Tibial nerve (tissue), 4 donors: ENCODE results near the gene CXCR2. TPM values are rescaled to one million over a fixed set of nuclear protein-coding genes. Genes with fewer than 3 reads are reported as not detected.

Source experiments
- DNase-seq, 2 donors: peaks; one replicate each; pipeline ENCODE4 v3.0.0-alpha.2; 2019; ENCODE audit warnings: low spot score in 2 of 2
- H3K27ac ChIP-seq, 4 donors: fragments of 200-600 bp; sonication (generic) in 3 of 4; one replicate each; pipeline ENCODE4 v1.5.1; 2017 to 2019; ENCODE audit warnings: mild to moderate bottlenecking in 1 of 4
- H3K27me3 ChIP-seq, 2 donors: fragments of 200-600 bp; sonication (generic) in 1 of 2; one replicate each; pipeline versions ENCODE4 v1.5.1 to v1.6.0; 2017 to 2019
- H3K36me3 ChIP-seq, 3 donors: fragments of 200-600 bp; sonication (generic); one replicate each; pipeline ENCODE4 v1.5.1; 2018 to 2019
- H3K4me1 ChIP-seq, 4 donors: fragments of 200-600 bp; sonication (generic) in 3 of 4; one replicate each; pipeline ENCODE4 v1.5.1; 2017 to 2019
- H3K4me3 ChIP-seq, 4 donors: fragments of 200-600 bp; sonication (generic) in 3 of 4; one replicate each; pipeline ENCODE4 v1.5.1; 2017 to 2019; ENCODE audit warnings: mild to moderate bottlenecking in 1 of 4, moderate library complexity in 1 of 4
- H3K9me3 ChIP-seq, 4 donors: fragments of 200-600 bp; sonication (generic) in 3 of 4; one replicate each; pipeline ENCODE4 v1.5.1; 2017 to 2019
- CTCF ChIP-seq, 5 experiments: fragments of 200-600 bp in 3 of 5; fragments of 450-650 bp in 2 of 5; sonication (generic) in 3 of 5; IDR thresholded peaks; one replicate each; pipeline ENCODE4 v1.5.1; 2016 to 2019; ENCODE audit warnings: antibody characterized with exemption in 5 of 5, mild to moderate bottlenecking in 3 of 5, moderate library complexity in 2 of 5
- EP300 ChIP-seq, 2 donors: sonication (generic); formaldehyde crosslinking; IDR thresholded peaks; one replicate each; pipeline ENCODE4 v1.6.1; 2017; ENCODE audit warnings: antibody characterized with exemption in 2 of 2, mild to moderate bottlenecking in 1 of 2
- POLR2A ChIP-seq, 2 donors: fragments of 450-650 bp; IDR thresholded peaks; one replicate each; pipeline ENCODE4 v1.6.1; 2017; ENCODE audit warnings: antibody characterized with exemption in 2 of 2, mild to moderate bottlenecking in 2 of 2, moderate library complexity in 2 of 2
- WGBS, 2 donors: methylation state at CpG; one replicate each; pipeline ENCODE4 v1.1.5; 2018; 5-methylcytosine and 5-hydroxymethylcytosine counted together
- total RNA-seq, 4 donors: library from RNA; depleted of rRNA; stranded (reverse); fragments of >200 nt; gene quantifications; one replicate each; pipeline ENCODE4 v1.1.0, GENCODE V29; 2016

Gene CXCR2
- total RNA-seq, 4 donors from 2014 or later, result 0.30 TPM; not detected in 3

DNA sequence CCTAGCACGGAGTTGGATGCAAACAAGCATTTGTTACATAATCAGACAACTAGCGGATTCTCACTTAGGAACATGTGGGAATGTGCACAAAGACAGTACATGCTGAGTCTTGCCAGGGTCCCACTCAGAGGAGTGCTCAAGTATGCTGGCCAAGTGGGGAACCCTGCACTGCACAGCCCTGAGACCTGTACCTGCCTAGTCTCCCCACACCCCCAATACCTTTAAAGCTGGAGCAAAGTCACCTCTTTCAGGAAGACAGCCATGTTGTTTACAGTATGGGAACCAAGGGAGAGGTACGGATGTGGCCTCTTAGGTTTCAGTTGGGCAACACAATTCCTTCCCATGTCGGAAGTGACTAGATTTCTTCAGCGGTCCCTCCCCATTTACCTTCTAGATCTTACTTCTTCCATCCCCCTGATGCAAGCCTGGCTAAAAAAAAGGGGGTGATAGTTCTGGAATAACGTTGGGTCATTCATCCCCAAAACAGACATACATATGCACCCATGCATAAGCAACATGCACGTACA, 30.2 kb downstream of the CXCR2 start:
- H3K9me3 ChIP-seq, result no peaks in the 10 kb centered on the region
- 84 to 87% methylated on average over 7 of the region's 7 CpGs for WGBS, 2 donors
- no peaks in the 10 kb centered on the region for H3K36me3 ChIP-seq
- no peak for DNase-seq
- no peaks in the 10 kb centered on the region for H3K27me3 ChIP-seq
- H3K27ac ChIP-seq, result no peak overlapping the region
- no peak overlapping the region for H3K4me3 ChIP-seq
- TF ChIP-seq POLR2A (IDR thresholded peaks at IDR 0.05), result no peak
- TF ChIP-seq CTCF (IDR thresholded peaks at IDR 0.05), result no peak
- TF ChIP-seq EP300 (IDR thresholded peaks at IDR 0.05), result no peak
- H3K4me1 ChIP-seq, result no peaks in the 10 kb centered on the region

DNA sequence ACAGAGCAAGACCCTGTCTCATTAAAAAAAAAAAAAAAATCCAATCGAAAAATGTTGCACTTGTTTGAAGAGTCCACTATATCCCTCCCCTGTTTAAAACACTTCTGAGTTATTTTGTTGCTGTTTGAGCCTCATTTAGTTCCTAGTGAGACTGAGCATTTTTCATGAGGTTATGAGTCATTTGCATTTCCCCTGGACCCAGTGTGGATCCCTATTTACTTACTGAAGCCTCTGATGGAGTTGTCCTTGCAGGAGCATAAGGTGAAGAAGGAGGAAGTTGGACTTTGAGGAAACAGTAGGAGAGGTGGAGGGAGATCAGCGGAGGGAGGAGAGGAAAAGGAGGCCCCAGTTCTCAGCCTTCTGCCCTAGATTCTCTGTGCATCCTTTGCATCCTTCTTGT, 35.8 kb downstream of the CXCR2 start:
- TF ChIP-seq CTCF (IDR thresholded peaks at IDR 0.05) (no peak), POLR2A (IDR thresholded peaks at IDR 0.05) (no peak), EP300 (IDR thresholded peaks at IDR 0.05) (no peak)
- no peak overlapping the region for H3K4me3 ChIP-seq
- H3K36me3 ChIP-seq, result no peaks in the 10 kb centered on the region
- H3K9me3 ChIP-seq, result no peaks in the 10 kb centered on the region
- no peak for DNase-seq
- 77 to 80% methylated on average over 2 of the region's 2 CpGs for WGBS, 2 donors
- H3K27ac ChIP-seq, result no peak overlapping the region
- no peaks in the 10 kb centered on the region for H3K4me1 ChIP-seq
- no peaks in the 10 kb centered on the region for H3K27me3 ChIP-seq

GRCh38 chr2:218162814-218163213, 37.0 kb downstream of the CXCR2 start:
- Histone ChIP-seq H3K9me3 (no peaks in the 10 kb centered on the region), H3K4me3 (no peak overlapping the region), H3K4me1 (peaks cover 0 to 5% (median 0%) of the 10 kb centered on the region in 4 donors), H3K36me3 (no peaks in the 10 kb centered on the region), H3K27ac (no peak overlapping the region), H3K27me3 (peaks cover 0 to under 1% of the 10 kb centered on the region in 2 donors)
- 73 to 81% methylated on average over 1 of the region's 1 CpG for WGBS, 2 donors
- DNase-seq, result no peak
- TF ChIP-seq CTCF (IDR thresholded peaks at IDR 0.05), result no peak
- no peak for TF ChIP-seq POLR2A (IDR thresholded peaks at IDR 0.05)
- no peak for TF ChIP-seq EP300 (IDR thresholded peaks at IDR 0.05)

- Histone ChIP-seq H3K4me1 (peaks cover 0 to 5% (median 0%) of the 10 kb centered on the region in 4 donors), H3K27ac (no peak within 1 kb of the TSS), H3K4me3 (no peak within 1 kb of the TSS), H3K36me3 (no peaks in the 10 kb centered on the region), H3K27me3 (peaks cover 0 to 10% of the 10 kb centered on the region in 2 donors), H3K9me3 (no peaks in the 10 kb centered on the region)
- no peak for DNase-seq
- TF ChIP-seq CTCF (IDR thresholded peaks at IDR 0.05), result no peak
- TF ChIP-seq EP300 (IDR thresholded peaks at IDR 0.05), result no peak
- no peak for TF ChIP-seq POLR2A (IDR thresholded peaks at IDR 0.05)
- 74 to 76% methylated on average over 3 of the region's 3 CpGs for WGBS, 2 donors
Measured at GRCh38 chr2:218166791-218167190, 41.0 kb downstream of the CXCR2 start, which contains the start of gene CXCR1. Gene CXCR1 (minus strand): TSS chr2:218166962. CDS start chr2:218165211, 1,751 bp downstream.

- Histone ChIP-seq H3K27me3 (peaks cover 0 to 10% of the 10 kb centered on the region in 2 donors), H3K27ac (no peak overlapping the region), H3K36me3 (no peaks in the 10 kb centered on the region), H3K4me1 (peaks cover 0 to 5% (median 0%) of the 10 kb centered on the region in 4 donors), H3K9me3 (no peaks in the 10 kb centered on the region), H3K4me3 (no peak overlapping the region)
- WGBS, 2 donors, result 63 to 67% methylated on average over 1 of the region's 1 CpG
- TF ChIP-seq POLR2A (IDR thresholded peaks at IDR 0.05) (no peak), CTCF (IDR thresholded peaks at IDR 0.05) (no peak)
- DNase-seq, result no peak
Measured at GRCh38 chr2:218168016-218168415, 42.2 kb downstream of the CXCR2 start.
